HG02943 (cell line): ENCODE measurements around the gene CERS1.

Source experiments
- ATAC-seq: cut with Tn5 transposase; IDR thresholded peaks from one replicate; pipeline ENCODE4 v1.9.1; 2021; ENCODE audit warnings: mild to moderate bottlenecking, low read depth, moderate library complexity; ENCODE audit not compliant: unreplicated experiment

CERS1 gene

GRCh38 chr19:18895824-18896341 is at the start of gene CERS1:
Gene CERS1, minus strand, starts transcription at chr19:18896158. Its CDS starts 86 bp downstream, at chr19:18896072.
- ATAC-seq: no peak

DNA sequence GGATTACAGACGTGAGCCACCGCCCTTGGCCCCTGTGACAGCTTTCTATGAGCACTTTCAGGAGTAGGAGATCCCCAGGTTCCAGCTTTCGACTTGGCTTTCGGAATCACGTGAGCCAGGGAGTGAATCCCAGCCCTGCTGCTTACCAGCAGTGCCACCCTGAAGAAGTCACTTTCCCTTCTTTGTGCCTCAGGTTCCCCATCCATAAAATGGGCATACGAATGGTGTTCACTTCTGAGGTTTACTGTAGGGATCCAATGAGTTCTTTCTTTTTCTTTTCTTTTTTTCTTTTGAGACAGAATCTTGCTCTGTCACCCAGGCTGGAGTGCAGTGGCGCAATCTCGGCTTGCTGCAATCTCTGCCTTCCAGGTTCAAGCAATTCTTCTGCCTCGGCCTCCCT is 49.3 kb upstream of the CERS1 start:
- ATAC-seq: no peak

DNA sequence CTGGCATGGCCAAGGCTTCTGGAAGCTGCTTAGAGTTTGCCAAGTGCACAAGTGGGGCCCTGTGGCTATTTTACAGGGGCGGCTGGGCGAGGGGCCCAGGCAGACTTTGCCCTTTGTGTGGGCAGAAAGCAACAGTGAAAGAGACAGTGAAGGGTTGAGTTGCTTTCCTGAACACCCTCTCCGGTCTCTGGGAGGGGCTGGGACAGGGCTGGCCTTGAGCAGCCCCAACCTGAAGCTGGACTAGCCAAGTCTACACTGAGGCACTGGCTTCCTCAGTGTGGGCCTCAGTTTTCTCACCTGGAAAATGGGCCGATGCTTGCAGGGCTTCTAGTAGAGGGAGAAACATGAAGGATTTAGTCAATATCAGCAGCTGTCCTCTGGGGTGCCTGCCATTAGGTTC is 47.5 kb upstream of the CERS1 start:
- ATAC-seq: no peak

- no peak for ATAC-seq
Measured at GRCh38 chr19:18942692-18943091, 46.7 kb upstream of the CERS1 start.

- ATAC-seq: no peak
Measured at GRCh38 chr19:18941628-18942354, 45.8 kb upstream of the CERS1 start.

DNA sequence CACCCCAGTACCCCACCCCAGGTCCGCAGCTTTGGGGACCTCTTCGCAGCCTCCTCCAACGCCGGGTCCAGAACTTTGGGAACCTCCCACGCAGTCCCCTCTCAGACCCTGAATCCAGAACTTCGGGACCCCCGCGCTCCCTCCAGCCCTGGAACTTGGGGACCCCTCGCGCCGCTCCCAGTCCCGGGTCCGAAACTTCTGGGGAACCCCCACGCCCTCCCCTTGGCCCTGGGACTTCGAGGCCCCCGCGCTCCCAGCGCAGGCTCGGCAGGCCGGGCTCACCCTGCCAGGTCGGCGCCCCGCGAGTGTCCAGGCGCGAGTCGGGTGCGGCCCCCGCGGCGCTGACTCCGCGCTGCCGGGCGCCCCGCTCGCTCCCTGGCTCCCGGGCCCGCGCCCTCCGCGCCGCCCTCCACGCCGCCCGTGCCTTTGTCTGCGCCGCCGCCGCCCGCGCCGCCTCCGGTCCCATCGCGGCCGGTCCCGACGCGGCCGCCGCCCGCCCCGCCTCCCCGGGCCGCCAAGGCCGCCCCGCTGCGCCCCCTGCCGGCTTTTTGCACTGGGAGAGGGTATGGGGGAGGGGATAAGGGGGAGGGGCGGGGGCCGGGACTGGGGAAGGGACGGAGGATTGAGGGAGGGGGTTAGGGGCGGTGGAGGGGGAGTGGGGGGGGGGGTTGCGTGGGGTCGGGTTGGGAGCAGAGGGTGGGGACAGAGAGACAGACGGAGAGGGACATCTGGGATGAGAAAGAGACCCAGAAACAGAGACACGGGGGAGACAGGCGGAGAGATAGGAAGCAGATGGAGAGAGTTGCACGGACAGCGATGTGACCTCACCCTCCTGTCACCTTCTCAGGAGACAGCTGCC is 45.0 kb upstream of the CERS1 start, which contains the start of gene HOMER3:
TSS of gene HOMER3 (minus strand) at position 449 of the 859 bp plus-strand sequence. CDS start 2,235 bp downstream, outside the sequence.
- ATAC-seq: no peak

GRCh38 chr19:18939922-18940768 is 44.2 kb upstream of the CERS1 start:
- ATAC-seq: no peak

DNA sequence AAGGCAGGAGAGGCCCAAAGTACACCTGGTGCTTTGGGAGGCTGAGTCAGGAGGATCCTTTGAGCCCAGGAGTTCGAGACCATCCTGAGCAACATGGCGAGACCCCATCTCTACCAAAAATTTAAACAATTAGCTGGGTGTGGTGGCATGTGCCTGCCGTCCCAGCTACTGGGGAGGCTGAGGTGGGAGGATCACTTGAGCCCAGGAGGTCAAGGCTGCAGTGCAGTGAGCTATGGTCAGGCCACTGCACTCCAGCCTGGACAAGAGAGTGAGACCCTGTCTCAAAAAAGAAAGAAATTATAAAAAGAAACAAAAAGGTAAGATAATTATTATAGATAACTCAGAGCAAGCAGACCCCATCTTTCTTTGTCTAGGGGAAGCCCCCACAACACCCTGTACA is 43.2 kb upstream of the CERS1 start:
- no peak for ATAC-seq

GRCh38 chr19:18933297-18933696 is 37.3 kb upstream of the CERS1 start:
- no peak for ATAC-seq

DNA sequence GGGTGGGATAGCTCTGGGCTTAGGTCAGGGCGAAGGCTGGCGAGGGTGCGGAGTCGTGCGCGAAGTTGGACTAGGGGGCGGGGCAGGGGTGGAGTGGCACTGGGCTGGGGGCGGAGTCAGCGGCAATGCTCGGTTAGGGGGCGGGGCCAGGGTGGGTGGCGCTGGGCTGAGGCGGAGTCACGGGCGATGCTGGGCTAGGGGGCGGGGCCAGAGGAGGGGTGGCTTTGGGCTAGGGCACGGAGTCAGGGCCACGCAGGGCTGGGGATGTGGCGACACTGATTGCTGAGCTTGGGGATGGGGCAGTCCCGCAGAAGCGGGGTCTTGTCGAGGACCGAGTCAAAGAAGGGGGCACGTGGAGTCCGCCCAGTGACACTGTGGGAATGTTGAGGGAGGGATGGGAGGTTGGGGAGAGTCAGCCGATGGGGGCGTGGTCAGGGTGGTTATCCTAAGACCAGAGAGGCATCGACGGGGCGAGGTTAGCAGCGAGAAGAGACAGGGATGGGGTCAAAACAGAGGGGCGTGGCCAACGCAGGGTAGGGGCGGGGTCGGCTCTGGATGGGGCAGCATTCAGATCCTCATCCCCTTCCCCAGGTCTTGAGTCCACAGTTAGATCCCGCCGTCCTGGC is 36.4 kb upstream of the CERS1 start:
- no peak for ATAC-seq

- no peak for ATAC-seq
Measured at GRCh38 chr19:18931316-18932162, 35.6 kb upstream of the CERS1 start.

DNA sequence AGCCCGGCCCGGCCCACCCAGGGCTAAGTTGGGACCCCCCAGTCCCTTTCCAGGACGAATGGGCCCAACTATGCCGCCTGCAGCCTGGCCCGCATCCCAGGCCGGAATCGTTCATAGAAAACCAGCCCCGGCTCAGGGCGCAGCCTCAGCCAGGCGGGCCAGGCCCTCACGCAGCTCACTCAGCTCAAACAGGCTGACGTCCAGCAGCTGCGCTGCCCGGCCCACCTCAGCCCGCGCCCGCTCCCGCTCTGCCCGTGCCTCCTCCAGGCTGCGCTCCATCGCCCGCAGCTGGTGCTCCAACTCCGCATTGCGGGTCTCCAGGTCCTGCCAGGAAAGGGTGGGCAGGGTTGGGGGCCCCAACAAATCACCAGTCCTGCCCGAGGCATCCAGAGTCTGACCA is 33.4 kb upstream of the CERS1 start:
- ATAC-seq: no peak

GRCh38 chr19:18928018-18928805 is 32.3 kb upstream of the CERS1 start:
- ATAC-seq: no peak

- ATAC-seq: no peak
Measured at GRCh38 chr19:18924684-18925213, 28.8 kb upstream of the CERS1 start.

DNA sequence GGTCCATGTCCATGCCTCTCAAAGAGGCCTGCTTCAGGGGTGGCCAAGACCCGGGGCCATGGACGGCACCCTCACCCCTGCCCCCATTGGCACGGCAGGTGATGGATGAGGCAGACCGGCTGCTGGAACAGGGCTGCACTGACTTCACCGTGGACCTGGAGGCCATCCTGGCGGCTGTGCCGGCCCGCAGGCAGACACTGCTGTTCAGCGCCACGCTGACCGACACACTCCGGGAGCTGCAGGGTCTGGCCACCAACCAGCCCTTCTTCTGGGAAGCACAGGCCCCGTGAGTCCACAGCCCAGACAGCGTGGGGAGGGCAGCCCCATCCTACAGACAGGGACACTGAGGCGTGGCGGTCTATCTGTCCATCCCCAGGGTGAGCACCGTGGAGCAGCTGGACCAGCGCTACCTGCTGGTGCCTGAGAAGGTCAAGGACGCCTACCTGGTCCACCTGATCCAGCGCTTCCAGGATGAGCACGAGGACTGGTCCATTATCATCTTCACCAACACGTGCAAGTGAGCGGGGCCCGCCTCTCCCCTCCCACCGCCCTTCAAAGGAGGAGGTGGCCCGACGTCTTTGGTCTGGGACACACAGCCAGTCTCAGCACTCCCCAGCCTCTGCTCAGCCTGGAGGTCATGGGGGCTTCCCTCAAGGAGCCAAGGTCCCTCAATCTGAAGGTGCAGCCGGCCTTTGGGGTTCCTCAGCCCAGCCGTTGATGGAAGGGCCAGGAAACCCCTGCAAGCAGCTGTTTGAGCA is 26.4 kb upstream of the CERS1 start:
- no peak for ATAC-seq

- no peak for ATAC-seq
Measured at GRCh38 chr19:18921593-18921992, 25.6 kb upstream of the CERS1 start.

GRCh38 chr19:18920400-18920799 is 24.4 kb upstream of the CERS1 start:
- ATAC-seq: no peak

- no peak for ATAC-seq
Measured at GRCh38 chr19:18919900-18920214, 23.9 kb upstream of the CERS1 start.
